Activated gamma-delta T cell treated with Interleukin-2 at 50 U/mL for 16 hours (primary cell): Measurements from ENCODE around the gene METTL2A.
"Not testable (repeated sequence)": the region's sequence is repeated elsewhere in the genome, so short reads cannot be mapped to it uniquely, and the experiment has no call there.

Experiments used
- DNase-seq: peaks from one replicate; pipeline ENCODE4 v3.0.0-alpha.2; 2020

Gene METTL2A

GRCh38 chr17:62473030-62473982 is 49.6 kb downstream of the METTL2A start:
- DNase-seq: not testable (repeated sequence)

- not testable (repeated sequence) for DNase-seq
Measured at GRCh38 chr17:62477111-62477510, 53.4 kb downstream of the METTL2A start.

GRCh38 chr17:62477718-62478408 is 54.2 kb downstream of the METTL2A start:
- DNase-seq: peak; percentile 33

- DNase-seq: peak; percentile 79
Measured at GRCh38 chr17:62478424-62478879, 54.8 kb downstream of the METTL2A start, which contains the start of gene TLK2. Gene TLK2 (plus strand): TSS chr17:62478825. CDS start chr17:62481126, 2,301 bp downstream.

- peak; percentile 31 for DNase-seq
Measured at GRCh38 chr17:62478880-62479638, 55.4 kb downstream of the METTL2A start.

GRCh38 chr17:62479639-62480258 is 56.1 kb downstream of the METTL2A start:
- not testable (repeated sequence) for DNase-seq

GRCh38 chr17:62482553-62482952 is 58.9 kb downstream of the METTL2A start:
- DNase-seq: not testable (repeated sequence)

- not testable (repeated sequence) for DNase-seq
Measured at GRCh38 chr17:62490990-62491389, 67.3 kb downstream of the METTL2A start.

- not testable (repeated sequence) for DNase-seq
Measured at GRCh38 chr17:62493049-62493655, 69.5 kb downstream of the METTL2A start.

GRCh38 chr17:62494073-62494472 is 70.4 kb downstream of the METTL2A start:
- not testable (repeated sequence) for DNase-seq

- DNase-seq: not testable (repeated sequence)
Measured at GRCh38 chr17:62496344-62496743, 72.6 kb downstream of the METTL2A start.

- DNase-seq: not testable (repeated sequence)
Measured at GRCh38 chr17:62498796-62499195, 75.1 kb downstream of the METTL2A start.
